IMR-90 (cell line): ENCODE measurements around the gene TMEM114. TPM values are rescaled to one million over a fixed set of nuclear protein-coding genes. Genes with fewer than 3 reads are reported as not detected.

ENCODE experiments used
- ATAC-seq: fragments of 200-7000 bp; cut with Tn5 transposase; 2 replicates; pipeline ENCODE4 v1.9.1; 2020; ENCODE audit warnings: low read depth, mild to moderate bottlenecking, moderate library complexity
- BruUV-seq: library from RNA; stranded (reverse); fragments of 400-500 nt; replicated peaks from 2 replicates; lab custom pipeline; 2021; lab: Mats Ljungman, UMichigan
- CTCF ChIA-PET: fragments of 300-600 bp; formaldehyde crosslinking; extraction: SDS; loops from one replicate; lab custom pipeline; 2021; ENCODE audit warnings: antibody characterized with exemption; lab: Yijun Ruan, JAX
- POLR2A ChIA-PET: fragments of 300-600 bp; sonication (Branson Sonifier 250); formaldehyde crosslinking; loops from one replicate; lab custom pipeline; 2022; ENCODE audit warnings: antibody characterized with exemption; ENCODE audit not compliant: unreplicated experiment; lab: Charles Lee
- DNase-seq: peaks from one replicate; pipeline ENCODE4 v3.0.0; 2013
- H2AFZ ChIP-seq: replicated peaks from 2 replicates; pipeline ENCODE3; 2013; ENCODE audit warnings: low read length, mild to moderate bottlenecking; ENCODE audit not compliant: poor library complexity
- H2AK5ac ChIP-seq: 2 replicates; pipeline ENCODE4 v1.6.1; 2013; ENCODE audit warnings: low read depth, low read length, inconsistent platforms
- H2AK9ac ChIP-seq: replicated peaks from 2 replicates; pipeline ENCODE3; 2013; ENCODE audit warnings: mild to moderate bottlenecking, low read depth, low read length, moderate library complexity; ENCODE audit not compliant: poor library complexity
- H2BK120ac ChIP-seq: 2 replicates; pipeline ENCODE4 v1.6.1; 2013; ENCODE audit warnings: low read depth, low read length, inconsistent platforms
- H2BK15ac ChIP-seq: 3 replicates; pipeline ENCODE4 v1.6.1; 2013; ENCODE audit warnings: low read depth, low read length, inconsistent platforms
- H2BK20ac ChIP-seq: 2 replicates; pipeline ENCODE4 v1.6.1; 2013; ENCODE audit warnings: low read depth, mild to moderate bottlenecking, inconsistent platforms, low read length, moderate library complexity
- H2BK5ac ChIP-seq: 2 replicates; pipeline ENCODE4 v1.6.1; 2013; ENCODE audit warnings: mild to moderate bottlenecking, low read depth, low read length, inconsistent platforms; ENCODE audit not compliant: poor library complexity, severe bottlenecking
- H3K14ac ChIP-seq: replicated peaks from 2 replicates; pipeline ENCODE4 v1.6.1; 2013; ENCODE audit warnings: low read depth, low read length, inconsistent platforms
- H3K18ac ChIP-seq: 2 replicates; pipeline ENCODE4 v1.6.1; 2013; ENCODE audit warnings: low read depth, low read length, control low read depth
- H3K23ac ChIP-seq: 2 replicates; pipeline ENCODE4 v1.6.1; 2013; ENCODE audit warnings: low read depth, low read length, inconsistent platforms
- H3K27ac ChIP-seq: 2 replicates; pipeline ENCODE4 v1.5.1; 2013; ENCODE audit warnings: mild to moderate bottlenecking, control low read depth, low read length; ENCODE audit not compliant: insufficient read depth
- H3K27me3 ChIP-seq: 2 replicates; pipeline ENCODE4 v1.6.1; 2013; ENCODE audit warnings: low read length; ENCODE audit not compliant: control insufficient read depth, insufficient read depth
- H3K36me3 ChIP-seq: 2 replicates; pipeline ENCODE4 v1.6.1; 2013; ENCODE audit warnings: low read length, mixed read lengths; ENCODE audit not compliant: control insufficient read depth, insufficient read depth
- H3K4ac ChIP-seq: 2 replicates; pipeline ENCODE4 v1.6.1; 2013; ENCODE audit warnings: low read depth, low read length, inconsistent platforms
- H3K4me1 ChIP-seq: 2 replicates; pipeline ENCODE4 v1.6.1; 2013; ENCODE audit warnings: low read length, mixed read lengths; ENCODE audit not compliant: control insufficient read depth, insufficient read depth
- H3K4me2 ChIP-seq: 2 replicates; pipeline ENCODE4 v1.6.1; 2013; ENCODE audit warnings: low read depth, mild to moderate bottlenecking, control low read depth, low read length, moderate library complexity
- H3K4me3 ChIP-seq: 2 replicates; pipeline ENCODE4 v1.5.1; 2013; ENCODE audit warnings: low read depth, mild to moderate bottlenecking, control low read depth, low read length, moderate library complexity; ENCODE audit not compliant: insufficient read depth
- H3K56ac ChIP-seq: 2 replicates; pipeline ENCODE4 v1.6.1; 2013; ENCODE audit warnings: low read length, inconsistent platforms; ENCODE audit not compliant: insufficient read depth; ENCODE audit errors: extremely low read depth
- H3K79me1 ChIP-seq, 2 experiments: 2 replicates each; pipeline ENCODE4 v1.6.1; 2013; ENCODE audit warnings: low read length in 2 of 2, inconsistent platforms in 1 of 2, low read depth in 1 of 2
- H3K9ac ChIP-seq: 2 replicates; pipeline ENCODE4 v1.6.1; 2013; ENCODE audit warnings: low read depth, low read length, control low read depth
- H3K9me1 ChIP-seq: 2 replicates; pipeline ENCODE4 v1.6.1; 2013; ENCODE audit warnings: low read length, inconsistent platforms; ENCODE audit not compliant: insufficient read depth
- H3K9me3 ChIP-seq: 2 replicates; pipeline ENCODE4 v1.6.1; 2013; ENCODE audit warnings: low read length; ENCODE audit not compliant: control insufficient read depth, insufficient read depth
- H4K20me1 ChIP-seq: 2 replicates; pipeline ENCODE4 v1.6.1; 2013; ENCODE audit warnings: low read length, inconsistent platforms; ENCODE audit not compliant: insufficient read depth
- H4K5ac ChIP-seq: 2 replicates; pipeline ENCODE4 v1.6.1; 2013; ENCODE audit warnings: mild to moderate bottlenecking, low read depth, low read length, control low read depth
- H4K8ac ChIP-seq, 2 experiments: 2 replicates each; pipeline ENCODE4 v1.6.1; 2013; ENCODE audit warnings: low read depth in 2 of 2, low read length in 2 of 2, control low read depth in 1 of 2, inconsistent platforms in 1 of 2
- H4K91ac ChIP-seq: 2 replicates; pipeline ENCODE4 v1.6.1; 2013; ENCODE audit warnings: low read depth, low read length, inconsistent platforms; ENCODE audit not compliant: insufficient read depth
- CEBPB ChIP-seq: IDR thresholded peaks from 2 replicates; pipeline ENCODE4 v1.6.1; 2012; ENCODE audit warnings: low read depth, low read length, improper control_type of control experiment
- ELK1 ChIP-seq: fragments of 150-350 bp; IDR thresholded peaks from 2 replicates; pipeline ENCODE4 v1.6.1; 2016; ENCODE audit warnings: low read depth, mild to moderate bottlenecking, low read length, moderate library complexity, borderline replicate concordance
- WGBS, 2 experiments: methylation state at CpG; one replicate each; pipeline versions ENCODE4 v1.1.5 to v1.1.7; 2013; ENCODE audit warnings: missing lambda C conversion rate in 2 of 2; ENCODE audit not compliant: insufficient read length in 1 of 2; ENCODE audit errors: extremely low coverage in 2 of 2; 5-methylcytosine and 5-hydroxymethylcytosine counted together
- dilution Hi-C: fragments of 300-500 bp; cut with HindIII; formaldehyde crosslinking; loops from one replicate; pipeline ENCODE4 v1.14.3; 2018; ENCODE audit warnings: low sequenced_read_pairs; ENCODE audit not compliant: unreplicated experiment
- in situ Hi-C: fragments of 300-500 bp; cut with MboI; formaldehyde crosslinking; loops from 3 replicates; pipeline ENCODE4 v1.14.3; 2019; ENCODE audit warnings: low sequenced_read_pairs, inconsistent platforms, mixed read lengths
- intact Hi-C: fragments of 100-400 bp; cut with micrococcal nuclease; formaldehyde crosslinking; loops from 2 replicates; pipeline ENCODE4 v1.10.0; 2022
- polyA plus RNA-seq, 3 experiments: library from polyadenylated mRNA; depleted of rRNA; stranded (reverse); fragments of >200 nt; gene quantifications; 2 replicates each; pipeline ENCODE4 v1.2.3, GENCODE V29; 2012; ENCODE audit warnings: low replicate concordance in 1 of 3
- total RNA-seq: library from RNA; depleted of rRNA; stranded (reverse); fragments of >200 nt; gene quantifications from 2 replicates; pipeline ENCODE4 v1.2.3, GENCODE V29; 2012

The TMEM114 gene
- total and polyA plus RNA-seq, 2 of the 4 experiments (the other 2 are of a cell fraction) = not detected

GRCh38 chr16:8589057-8589899 is 1.0 kb downstream of the TMEM114 start (continued):
- TF ChIP-seq ELK1 = no peak

- no peak overlapping the region for H3K23ac ChIP-seq
- H4K8ac ChIP-seq = no peak overlapping the region
- H4K20me1 ChIP-seq = no peaks in the 10 kb centered on the region
- H3K79me1 ChIP-seq = no peaks in the 10 kb centered on the region
- H3K4ac ChIP-seq = no peak overlapping the region
- H4K5ac ChIP-seq = no peak overlapping the region
- no TSS peak for BruUV-seq
- H3K4me1 ChIP-seq = no peaks in the 10 kb centered on the region
- TF ChIP-seq CEBPB = no peak
- H3K9ac ChIP-seq = no peak overlapping the region
- H4K91ac ChIP-seq = no peak overlapping the region
- 4% methylated on average over 4 of the region's 9 CpGs; no CpG with 5 or more reads in 1 of the 2 experiments for WGBS, 2 experiments
- no peak overlapping the region for H2BK120ac ChIP-seq
- no peak overlapping the region for H2AK9ac ChIP-seq
- no peak overlapping the region for H2AK5ac ChIP-seq
- no peak overlapping the region for H3K27ac ChIP-seq
- no peak for ATAC-seq
- no peak overlapping the region for H2BK15ac ChIP-seq
- H3K4me3 ChIP-seq = no peak overlapping the region
- H3K27me3 ChIP-seq = peaks cover 32% of the 10 kb centered on the region
- no peaks in the 10 kb centered on the region for H3K9me1 ChIP-seq
- H3K56ac ChIP-seq = no peak overlapping the region
- in situ Hi-C loops = no loop called here
- no peak overlapping the region for H3K4me2 ChIP-seq
- H2BK20ac ChIP-seq = no peak overlapping the region
- no peak overlapping the region for H2BK5ac ChIP-seq
- intact Hi-C loops = no loop called here
- ChIA-PET CTCF (no interaction called here), POLR2A (no interaction called here)
- no peaks in the 10 kb centered on the region for H3K36me3 ChIP-seq
- dilution Hi-C loops = no loop called here
- H3K9me3 ChIP-seq = peaks cover 2% of the 10 kb centered on the region; the same call in 1 of the 2 replicates
- no peak overlapping the region for H3K14ac ChIP-seq
- no peak overlapping the region for H2AFZ ChIP-seq
- no peak overlapping the region for H3K18ac ChIP-seq
- DNase-seq = no peak
These were observed 1.6 kb downstream of the TMEM114 start for GRCh38 chr16:8588682-8589056.
